CD4-positive, CD25-positive, alpha-beta regulatory T cell (primary cell): Measurements from ENCODE around the gene TUBB3. TPM values are rescaled to one million over a fixed set of nuclear protein-coding genes. Genes with fewer than 3 reads are reported as not detected.
"Not testable (repeated sequence)": the region's sequence is repeated elsewhere in the genome, so short reads cannot be mapped to it uniquely, and the experiment has no call there.

Source experiments
- ATAC-seq, 2 donors: fragments of 150-1000 bp; cut with Tn5 transposase; one replicate each; pipeline ENCODE4 v1.10.0; 2021; ENCODE audit warnings: low read depth in 2 of 2, moderate number of reproducible peaks in 2 of 2, moderate library complexity in 1 of 2
- DNase-seq, 3 donors: peaks; one replicate each; pipeline versions ENCODE4 v3.0.0 to v3.0.0-alpha.2; 2012 to 2022; ENCODE audit warnings: mixed read lengths in 1 of 3
- H3K27ac ChIP-seq: one replicate; pipeline ENCODE4 v1.7.0; 2013; ENCODE audit warnings: mild to moderate bottlenecking, low read length; ENCODE audit not compliant: insufficient read depth, poor library complexity, severe bottlenecking
- H3K27me3 ChIP-seq: one replicate; pipeline ENCODE4 v1.7.0; 2013; ENCODE audit warnings: low read length; ENCODE audit not compliant: control insufficient read depth, insufficient read depth
- H3K36me3 ChIP-seq: one replicate; pipeline ENCODE4 v1.7.0; 2013; ENCODE audit warnings: mild to moderate bottlenecking, low read length, moderate library complexity; ENCODE audit not compliant: control insufficient read depth, insufficient read depth
- H3K4me1 ChIP-seq: 2 replicates; pipeline ENCODE4 v1.7.0; 2013; ENCODE audit warnings: mild to moderate bottlenecking, low read length; ENCODE audit not compliant: insufficient read depth, control insufficient read depth, poor library complexity, severe bottlenecking
- H3K4me3 ChIP-seq: one replicate; pipeline ENCODE4 v1.7.0; 2013; ENCODE audit warnings: low read depth, mild to moderate bottlenecking, low read length, moderate library complexity
- H3K9me3 ChIP-seq, 2 experiments: 1 replicate in 1 of 2; 2 replicates in 1 of 2; pipeline ENCODE4 v1.7.0; 2013; ENCODE audit warnings: low read length in 2 of 2, mild to moderate bottlenecking in 1 of 2, moderate library complexity in 1 of 2; ENCODE audit not compliant: control insufficient read depth in 2 of 2
- H3K27ac Mint-ChIP-seq, 3 donors: one replicate each; pipeline ENCODE4 v1.8.0; 2020 to 2022; ENCODE audit warnings: mild to moderate bottlenecking in 3 of 3, mixed read lengths in 3 of 3, moderate library complexity in 2 of 3
- H3K27me3 Mint-ChIP-seq: one replicate; pipeline ENCODE4 v1.8.0; 2022; ENCODE audit warnings: mild to moderate bottlenecking, mixed read lengths
- H3K36me3 Mint-ChIP-seq: one replicate; pipeline ENCODE4 v1.8.0; 2020; ENCODE audit warnings: mixed read lengths
- H3K4me1 Mint-ChIP-seq, 4 donors: one replicate each; pipeline ENCODE4 v1.8.0; 2020 to 2022; ENCODE audit warnings: mixed read lengths in 4 of 4, mild to moderate bottlenecking in 1 of 4
- H3K4me3 Mint-ChIP-seq, 4 donors: one replicate each; pipeline ENCODE4 v1.8.0; 2020 to 2022; ENCODE audit warnings: mild to moderate bottlenecking in 4 of 4, mixed read lengths in 4 of 4, moderate library complexity in 3 of 4
- H3K9me3 Mint-ChIP-seq, 7 donors: one replicate each; pipeline ENCODE4 v1.8.0; 2020 to 2022; ENCODE audit warnings: mixed read lengths in 7 of 7, mild to moderate bottlenecking in 3 of 7, moderate library complexity in 2 of 7
- polyA plus RNA-seq, 4 donors: library from polyadenylated mRNA; unstranded; fragments of 300-500 nt; fragmentation: Illumina TruSeq; gene quantifications; one replicate each; pipeline ENCODE4 v1.2.3, GENCODE V29; 2021
- total RNA-seq: library from RNA; stranded (reverse); gene quantifications from one replicate; pipeline ENCODE4 v1.2.3, GENCODE V29; 2022

TUBB3 gene
- total and polyA plus RNA-seq, 5 donors from 2014 or later = 0.22 to 1.8 TPM; not detected in 3

- Mint-ChIP-seq H3K27ac (no peak overlapping the region), H3K4me1 (peaks cover 0 to 47% (median 14%) of the 10 kb centered on the region in 4 donors), H3K27me3 (peaks cover 45% of the 10 kb centered on the region), H3K36me3 (no peaks in the 10 kb centered on the region), H3K9me3 (no peaks in the 10 kb centered on the region), H3K4me3 (peak overlapping the region in 1 of 4 donors; percentile 57)
- DNase-seq (no peak), ATAC-seq (no peak)
- H3K4me3 ChIP-seq = no peak overlapping the region
- peaks cover 64% of the 10 kb centered on the region for H3K4me1 ChIP-seq
- no peaks in the 10 kb centered on the region for H3K9me3 ChIP-seq
- H3K27ac ChIP-seq = no peak overlapping the region
- no peaks in the 10 kb centered on the region for H3K36me3 ChIP-seq
- H3K27me3 ChIP-seq = no peaks in the 10 kb centered on the region
Observed at GRCh38 chr16:89923640-89924296, 626 bp downstream of the TUBB3 start.

GRCh38 chr16:89924297-89924924 lies 1.3 kb downstream of the TUBB3 start:
- Mint-ChIP-seq H3K4me1 (peaks cover 0 to 44% (median 14%) of the 10 kb centered on the region in 4 donors), H3K9me3 (no peaks in the 10 kb centered on the region), H3K4me3 (peak overlapping the region in 3 of 4 donors; percentile 61 to 63 (median 62)), H3K27me3 (peaks cover 45% of the 10 kb centered on the region), H3K27ac (no peak overlapping the region), H3K36me3 (no peaks in the 10 kb centered on the region)
- no peaks in the 10 kb centered on the region for H3K9me3 ChIP-seq
- H3K27ac ChIP-seq = no peak overlapping the region
- no peaks in the 10 kb centered on the region for H3K36me3 ChIP-seq
- H3K27me3 ChIP-seq = no peaks in the 10 kb centered on the region
- H3K4me3 ChIP-seq = no peak overlapping the region
- peaks cover 58% of the 10 kb centered on the region for H3K4me1 ChIP-seq
- DNase-seq (peak in 2 of 3 donors; percentile 35 to 45), ATAC-seq (no peak)

GRCh38 chr16:89924925-89925307 lies 1.8 kb downstream of the TUBB3 start:
- Mint-ChIP-seq H3K4me3 (peak overlapping the region in 2 of 4 donors; percentile 61 to 63), H3K36me3 (no peaks in the 10 kb centered on the region), H3K27ac (no peak overlapping the region), H3K4me1 (peaks cover 0 to 39% (median 12%) of the 10 kb centered on the region in 4 donors), H3K27me3 (peaks cover 40% of the 10 kb centered on the region), H3K9me3 (peaks cover 0 to under 1% (median 0%) of the 10 kb centered on the region in 7 donors)
- no peaks in the 10 kb centered on the region for H3K27me3 ChIP-seq
- H3K4me1 ChIP-seq = peaks cover 58% of the 10 kb centered on the region
- H3K36me3 ChIP-seq = no peaks in the 10 kb centered on the region
- no peak for DNase-seq
- H3K27ac ChIP-seq = no peak overlapping the region
- ATAC-seq = no peak
- no peaks in the 10 kb centered on the region for H3K9me3 ChIP-seq
- no peak overlapping the region for H3K4me3 ChIP-seq

- Mint-ChIP-seq H3K36me3 (no peaks in the 10 kb centered on the region), H3K4me3 (peak overlapping the region in 3 of 4 donors; percentile 61 to 72 (median 63)), H3K27me3 (peaks cover 38% of the 10 kb centered on the region), H3K4me1 (peaks cover 0 to 31% (median 6%) of the 10 kb centered on the region in 4 donors), H3K9me3 (peaks cover 0 to 2% (median 0%) of the 10 kb centered on the region in 7 donors), H3K27ac (no peak overlapping the region)
- Histone ChIP-seq H3K27me3 (no peaks in the 10 kb centered on the region), H3K4me1 (peaks cover 57% of the 10 kb centered on the region), H3K9me3 (no peaks in the 10 kb centered on the region), H3K27ac (no peak overlapping the region), H3K4me3 (no peak overlapping the region), H3K36me3 (no peaks in the 10 kb centered on the region)
- DNase-seq (no peak), ATAC-seq (no peak)
Observed at GRCh38 chr16:89925596-89926079, 2.5 kb downstream of the TUBB3 start.

GRCh38 chr16:89931305-89931896 lies 8.3 kb downstream of the TUBB3 start:
- DNase-seq (no peak), ATAC-seq (no peak)
- Histone ChIP-seq H3K4me3 (no peak overlapping the region), H3K36me3 (no peaks in the 10 kb centered on the region), H3K27me3 (peaks cover 2% of the 10 kb centered on the region), H3K9me3 (no peaks in the 10 kb centered on the region), H3K4me1 (peaks cover 2% of the 10 kb centered on the region), H3K27ac (no peak overlapping the region)
- Mint-ChIP-seq H3K27me3 (peaks cover 20% of the 10 kb centered on the region), H3K9me3 (peaks cover 0 to 2% (median 0%) of the 10 kb centered on the region in 7 donors), H3K4me1 (peaks cover 0 to 3% (median 0%) of the 10 kb centered on the region in 4 donors), H3K27ac (no peak overlapping the region), H3K4me3 (no peak overlapping the region), H3K36me3 (no peaks in the 10 kb centered on the region)

GRCh38 chr16:89931964-89932363 lies 8.8 kb downstream of the TUBB3 start:
- no peaks in the 10 kb centered on the region for H3K36me3 Mint-ChIP-seq
- Histone ChIP-seq H3K4me1 (no peaks in the 10 kb centered on the region), H3K36me3 (no peaks in the 10 kb centered on the region), H3K4me3 (no peak overlapping the region), H3K27me3 (peaks cover 2% of the 10 kb centered on the region), H3K9me3 (no peaks in the 10 kb centered on the region), H3K27ac (no peak overlapping the region)
- H3K27me3 Mint-ChIP-seq = peaks cover 17% of the 10 kb centered on the region
- H3K27ac Mint-ChIP-seq = no peak overlapping the region
- H3K9me3 Mint-ChIP-seq = peaks cover 0 to 2% (median 0%) of the 10 kb centered on the region in 7 donors
- DNase-seq (no peak), ATAC-seq (no peak)
- H3K4me3 Mint-ChIP-seq = no peak overlapping the region
- no peaks in the 10 kb centered on the region for H3K4me1 Mint-ChIP-seq

GRCh38 chr16:89934019-89934418 lies 10.9 kb downstream of the TUBB3 start:
- not testable (repeated sequence) for DNase-seq, H3K9me3 ChIP-seq, H3K4me3 ChIP-seq, H3K4me3 Mint-ChIP-seq, H3K9me3 Mint-ChIP-seq, H3K27me3 ChIP-seq, ATAC-seq, H3K27ac Mint-ChIP-seq, H3K4me1 Mint-ChIP-seq, H3K27ac ChIP-seq, H3K36me3 Mint-ChIP-seq, H3K4me1 ChIP-seq, H3K36me3 ChIP-seq
- peaks cover 16% of the 10 kb centered on the region for H3K27me3 Mint-ChIP-seq
